ENCODE data around the gene PSME2. TPM values are rescaled to one million over a fixed set of nuclear protein-coding genes. Genes with fewer than 3 reads are reported as not detected.

Gene PSME2
- total and polyA plus RNA-seq, 2 of the 13 experiments (the other 11 are each of a cell fraction or from before 2014, with no cell fraction given), result 332 to 716 TPM

- TF ChIP-seq, protein P1, sequence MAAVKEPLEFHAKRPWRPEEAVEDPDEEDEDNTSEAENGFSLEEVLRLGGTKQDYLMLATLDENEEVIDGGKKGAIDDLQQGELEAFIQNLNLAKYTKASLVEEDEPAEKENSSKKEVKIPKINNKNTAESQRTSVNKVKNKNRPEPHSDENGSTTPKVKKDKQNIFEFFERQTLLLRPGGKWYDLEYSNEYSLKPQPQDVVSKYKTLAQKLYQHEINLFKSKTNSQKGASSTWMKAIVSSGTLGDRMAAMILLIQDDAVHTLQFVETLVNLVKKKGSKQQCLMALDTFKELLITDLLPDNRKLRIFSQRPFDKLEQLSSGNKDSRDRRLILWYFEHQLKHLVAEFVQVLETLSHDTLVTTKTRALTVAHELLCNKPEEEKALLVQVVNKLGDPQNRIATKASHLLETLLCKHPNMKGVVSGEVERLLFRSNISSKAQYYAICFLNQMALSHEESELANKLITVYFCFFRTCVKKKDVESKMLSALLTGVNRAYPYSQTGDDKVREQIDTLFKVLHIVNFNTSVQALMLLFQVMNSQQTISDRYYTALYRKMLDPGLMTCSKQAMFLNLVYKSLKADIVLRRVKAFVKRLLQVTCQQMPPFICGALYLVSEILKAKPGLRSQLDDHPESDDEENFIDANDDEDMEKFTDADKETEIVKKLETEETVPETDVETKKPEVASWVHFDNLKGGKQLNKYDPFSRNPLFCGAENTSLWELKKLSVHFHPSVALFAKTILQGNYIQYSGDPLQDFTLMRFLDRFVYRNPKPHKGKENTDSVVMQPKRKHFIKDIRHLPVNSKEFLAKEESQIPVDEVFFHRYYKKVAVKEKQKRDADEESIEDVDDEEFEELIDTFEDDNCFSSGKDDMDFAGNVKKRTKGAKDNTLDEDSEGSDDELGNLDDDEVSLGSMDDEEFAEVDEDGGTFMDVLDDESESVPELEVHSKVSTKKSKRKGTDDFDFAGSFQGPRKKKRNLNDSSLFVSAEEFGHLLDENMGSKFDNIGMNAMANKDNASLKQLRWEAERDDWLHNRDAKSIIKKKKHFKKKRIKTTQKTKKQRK (IDR thresholded peaks at IDR 0.05; ENCODE audit: low read length), result no peak
- TF ChIP-seq ARNT2 (CRISPR knock-in tag; IDR thresholded peaks at IDR 0.05; ENCODE audit: low read depth) (no peak; the same call in 1 of the 2 replicates), ZNF83 (CRISPR knock-in tag; IDR thresholded peaks at IDR 0.05; ENCODE audit: borderline replicate concordance) (0 out of 2 replicates have a peak, but pooled peaks have one; percentile 91), ZNF557 (CRISPR knock-in tag; IDR thresholded peaks at IDR 0.05) (peak; percentile 22; the same call in 1 of the 2 replicates), ZNF644 (CRISPR knock-in tag; IDR thresholded peaks at IDR 0.05; ENCODE audit: low read depth) (no peak), MLLT10 (CRISPR knock-in tag; IDR thresholded peaks at IDR 0.05) (no peak), KMT2B (CRISPR knock-in tag; IDR thresholded peaks at IDR 0.05) (no peak), ZNF432 (CRISPR knock-in tag; IDR thresholded peaks at IDR 0.05; ENCODE audit: borderline replicate concordance) (no peak), HNRNPK (IDR thresholded peaks at IDR 0.05; ENCODE audit: low read depth, low read length, poor library complexity, severe bottlenecking) (no peak), GLI4 (CRISPR knock-in tag; IDR thresholded peaks at IDR 0.05; ENCODE audit: borderline replicate concordance) (peak; percentile 12; the same call in 1 of the 2 replicates), ZNF101 (CRISPR knock-in tag; IDR thresholded peaks at IDR 0.05; ENCODE audit: borderline replicate concordance, low read depth) (no peak), SMAD9 (CRISPR knock-in tag; IDR thresholded peaks at IDR 0.05) (peak; percentile 20; the same call in 1 of the 2 replicates), RELA (CRISPR knock-in tag; IDR thresholded peaks at IDR 0.05) (no peak), ZNF264 (CRISPR knock-in tag; IDR thresholded peaks at IDR 0.05) (0 out of 2 replicates have a peak, but pooled peaks have one; percentile 66), SNAPC2 (CRISPR knock-in tag; IDR thresholded peaks at IDR 0.05) (peak; percentile 30; the same call in 1 of the 2 replicates), FOXP1 (IDR thresholded peaks at IDR 0.05) (no peak), FOXP1 (CRISPR knock-in tag; IDR thresholded peaks at IDR 0.05) (no peak), ZNF335 (CRISPR knock-in tag; IDR thresholded peaks at IDR 0.05) (no peak), JARID2 (CRISPR knock-in tag; IDR thresholded peaks at IDR 0.05; ENCODE audit: insufficient replicate concordance) (peak; percentile 65), GZF1 (CRISPR knock-in tag; IDR thresholded peaks at IDR 0.05) (peak; percentile 74; the same call in 1 of the 2 replicates), TBX2 (CRISPR knock-in tag; IDR thresholded peaks at IDR 0.05; ENCODE audit: borderline replicate concordance) (no peak), FLYWCH1 (CRISPR knock-in tag; IDR thresholded peaks at IDR 0.05) (no peak), ZKSCAN8 (CRISPR knock-in tag; IDR thresholded peaks at IDR 0.05; ENCODE audit: borderline replicate concordance) (no peak), NCOA2 (CRISPR knock-in tag; IDR thresholded peaks at IDR 0.05) (0 out of 2 replicates have a peak, but pooled peaks have one; percentile 6)
- TF ChIP-seq, protein P2, sequence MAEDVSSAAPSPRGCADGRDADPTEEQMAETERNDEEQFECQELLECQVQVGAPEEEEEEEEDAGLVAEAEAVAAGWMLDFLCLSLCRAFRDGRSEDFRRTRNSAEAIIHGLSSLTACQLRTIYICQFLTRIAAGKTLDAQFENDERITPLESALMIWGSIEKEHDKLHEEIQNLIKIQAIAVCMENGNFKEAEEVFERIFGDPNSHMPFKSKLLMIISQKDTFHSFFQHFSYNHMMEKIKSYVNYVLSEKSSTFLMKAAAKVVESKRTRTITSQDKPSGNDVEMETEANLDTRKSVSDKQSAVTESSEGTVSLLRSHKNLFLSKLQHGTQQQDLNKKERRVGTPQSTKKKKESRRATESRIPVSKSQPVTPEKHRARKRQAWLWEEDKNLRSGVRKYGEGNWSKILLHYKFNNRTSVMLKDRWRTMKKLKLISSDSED (CRISPR knock-in tag; IDR thresholded peaks at IDR 0.05), result no peak
- TF ChIP-seq, protein P3, sequence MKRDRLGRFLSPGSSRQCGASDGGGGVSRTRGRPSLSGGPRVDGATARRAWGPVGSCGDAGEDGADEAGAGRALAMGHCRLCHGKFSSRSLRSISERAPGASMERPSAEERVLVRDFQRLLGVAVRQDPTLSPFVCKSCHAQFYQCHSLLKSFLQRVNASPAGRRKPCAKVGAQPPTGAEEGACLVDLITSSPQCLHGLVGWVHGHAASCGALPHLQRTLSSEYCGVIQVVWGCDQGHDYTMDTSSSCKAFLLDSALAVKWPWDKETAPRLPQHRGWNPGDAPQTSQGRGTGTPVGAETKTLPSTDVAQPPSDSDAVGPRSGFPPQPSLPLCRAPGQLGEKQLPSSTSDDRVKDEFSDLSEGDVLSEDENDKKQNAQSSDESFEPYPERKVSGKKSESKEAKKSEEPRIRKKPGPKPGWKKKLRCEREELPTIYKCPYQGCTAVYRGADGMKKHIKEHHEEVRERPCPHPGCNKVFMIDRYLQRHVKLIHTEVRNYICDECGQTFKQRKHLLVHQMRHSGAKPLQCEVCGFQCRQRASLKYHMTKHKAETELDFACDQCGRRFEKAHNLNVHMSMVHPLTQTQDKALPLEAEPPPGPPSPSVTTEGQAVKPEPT (CRISPR knock-in tag; IDR thresholded peaks at IDR 0.05; ENCODE audit: low read depth), result no peak
Measured at GRCh38 chr14:24115422-24116127, 30.8 kb downstream of the PSME2 start (continued).
